Measurements from ENCODE around the gene XKR7.
A peak's percentile ranks its signal among the peaks of the same experiment; 100 is the strongest.
"Not testable (repeated sequence)": the region's sequence is repeated elsewhere in the genome, so short reads cannot be mapped to it uniquely, and the experiment has no call there.

The XKR7 gene, protein sequence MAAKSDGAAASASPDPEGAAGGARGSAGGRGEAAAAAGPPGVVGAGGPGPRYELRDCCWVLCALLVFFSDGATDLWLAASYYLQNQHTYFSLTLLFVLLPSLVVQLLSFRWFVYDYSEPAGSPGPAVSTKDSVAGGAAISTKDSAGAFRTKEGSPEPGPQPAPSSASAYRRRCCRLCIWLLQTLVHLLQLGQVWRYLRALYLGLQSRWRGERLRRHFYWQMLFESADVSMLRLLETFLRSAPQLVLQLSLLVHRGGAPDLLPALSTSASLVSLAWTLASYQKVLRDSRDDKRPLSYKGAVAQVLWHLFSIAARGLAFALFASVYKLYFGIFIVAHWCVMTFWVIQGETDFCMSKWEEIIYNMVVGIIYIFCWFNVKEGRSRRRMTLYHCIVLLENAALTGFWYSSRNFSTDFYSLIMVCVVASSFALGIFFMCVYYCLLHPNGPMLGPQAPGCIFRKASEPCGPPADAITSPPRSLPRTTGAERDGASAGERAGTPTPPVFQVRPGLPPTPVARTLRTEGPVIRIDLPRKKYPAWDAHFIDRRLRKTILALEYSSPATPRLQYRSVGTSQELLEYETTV

DNA sequence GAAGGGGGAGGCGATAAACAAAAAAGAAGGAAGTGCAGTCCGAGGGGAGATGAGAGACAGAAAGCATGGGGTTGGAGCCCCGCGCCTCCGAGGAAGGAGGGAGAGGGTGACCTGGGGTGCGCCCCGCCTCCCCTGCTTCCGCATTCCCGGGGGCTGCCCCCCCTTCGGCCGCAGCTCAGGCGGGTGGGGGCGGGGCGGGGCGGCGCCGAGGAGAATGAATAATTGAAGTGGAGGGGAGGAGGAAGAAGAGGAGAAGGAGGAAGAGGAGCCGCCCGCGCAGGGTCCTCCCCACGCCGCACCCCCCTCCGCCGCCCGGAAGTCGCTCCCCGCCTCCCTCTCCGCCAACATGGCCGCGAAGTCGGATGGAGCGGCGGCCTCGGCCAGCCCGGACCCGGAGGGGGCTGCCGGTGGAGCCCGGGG, at the start of gene XKR7:
Gene XKR7, plus strand, starts transcription at position 322 of the 420 bp plus-strand sequence. Its CDS starts 25 bp downstream, at position 347.
- TF ChIP-seq CTCF (IDR thresholded peaks at IDR 0.05; ENCODE audit: extremely low read depth, missing control alignments), result no peak
- DNase-seq (ENCODE audit: low spot score), result peak; percentile 36

- no peak for TF ChIP-seq CTCF (IDR thresholded peaks at IDR 0.05; ENCODE audit: extremely low read depth, missing control alignments)
- no peak for DNase-seq (ENCODE audit: low spot score)
Observed at GRCh38 chr20:31918466-31919105, 49.4 kb upstream of the XKR7 start.

GRCh38 chr20:31919410-31920155, 48.4 kb upstream of the XKR7 start:
- no peak for TF ChIP-seq CTCF (IDR thresholded peaks at IDR 0.05; ENCODE audit: extremely low read depth, missing control alignments)
- DNase-seq (ENCODE audit: low spot score), result no peak

GRCh38 chr20:31920275-31920855, 47.6 kb upstream of the XKR7 start:
- DNase-seq (ENCODE audit: low spot score), result no peak
- no peak for TF ChIP-seq CTCF (IDR thresholded peaks at IDR 0.05; ENCODE audit: extremely low read depth, missing control alignments)

GRCh38 chr20:31921480-31921879, 46.5 kb upstream of the XKR7 start:
- not testable (repeated sequence) for DNase-seq (ENCODE audit: low spot score)

DNA sequence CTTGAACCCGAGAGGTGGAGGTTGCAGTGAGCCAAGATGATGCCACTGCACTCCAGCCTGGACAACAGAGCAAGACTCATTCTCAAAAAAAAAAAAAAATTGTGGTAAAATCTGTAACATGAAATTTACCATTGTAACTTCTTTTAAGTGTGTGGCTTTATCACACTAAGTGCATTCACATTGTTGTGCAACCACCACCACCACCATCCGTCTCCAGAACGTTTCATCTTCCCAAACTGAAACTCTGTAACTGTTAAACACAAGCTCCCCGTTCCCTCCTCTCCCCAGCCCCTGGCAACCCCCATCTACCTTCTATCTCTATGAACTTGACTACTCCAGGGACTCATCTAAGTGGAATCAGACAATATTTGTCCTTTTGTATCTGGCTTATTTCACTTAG, 45.8 kb upstream of the XKR7 start:
- no peak for DNase-seq (ENCODE audit: low spot score)
- TF ChIP-seq CTCF (IDR thresholded peaks at IDR 0.05; ENCODE audit: extremely low read depth, missing control alignments), result no peak

GRCh38 chr20:31922588-31922987, 45.4 kb upstream of the XKR7 start:
- TF ChIP-seq CTCF (IDR thresholded peaks at IDR 0.05; ENCODE audit: extremely low read depth, missing control alignments), result no peak
- DNase-seq (ENCODE audit: low spot score), result no peak

All from GM20000 (cell line).